OCI-M2 (cell line): ENCODE data around the gene SLC13A3.

Experiments used
- DNase-seq: peaks from one replicate; lab custom pipeline; 2025; ENCODE audit not compliant: unreplicated experiment; lab: John Stamatoyannopoulos, UW

The SLC13A3 gene

GRCh38 chr20:46562373-46563169 is 88.7 kb downstream of the SLC13A3 start:
- peak; percentile 85 for DNase-seq

- DNase-seq, result no peak
Measured at GRCh38 chr20:46562009-46562372, 89.3 kb downstream of the SLC13A3 start.

GRCh38 chr20:46559685-46560440 is 91.4 kb downstream of the SLC13A3 start:
- no peak for DNase-seq

- DNase-seq, result no peak
Measured at GRCh38 chr20:46559001-46559400, 92.3 kb downstream of the SLC13A3 start.

- no peak for DNase-seq
Measured at GRCh38 chr20:46558511-46558959, 92.7 kb downstream of the SLC13A3 start.

- no peak for DNase-seq
Measured at GRCh38 chr20:46557231-46557956, 93.9 kb downstream of the SLC13A3 start.

- no peak for DNase-seq
Measured at GRCh38 chr20:46555370-46555956, 95.8 kb downstream of the SLC13A3 start.

GRCh38 chr20:46554828-46555227 is 96.4 kb downstream of the SLC13A3 start:
- DNase-seq, result no peak

GRCh38 chr20:46553926-46554325 is 97.3 kb downstream of the SLC13A3 start:
- no peak for DNase-seq

GRCh38 chr20:46552460-46553420 is 98.5 kb downstream of the SLC13A3 start:
- DNase-seq, result no peak

- no peak for DNase-seq
Measured at GRCh38 chr20:46551522-46552381, 99.5 kb downstream of the SLC13A3 start.

- no peak for DNase-seq
Measured at GRCh38 chr20:46550461-46550860, 100.8 kb downstream of the SLC13A3 start, which contains the start of gene OCSTAMP. Gene OCSTAMP (minus strand): TSS chr20:46550654. CDS start chr20:46550560, 94 bp downstream.

GRCh38 chr20:46549188-46549972 is 101.9 kb downstream of the SLC13A3 start:
- no peak for DNase-seq

- no peak for DNase-seq
Measured at GRCh38 chr20:46548688-46549087, 102.6 kb downstream of the SLC13A3 start.

- no peak for DNase-seq
Measured at GRCh38 chr20:46547995-46548394, 103.3 kb downstream of the SLC13A3 start.

GRCh38 chr20:46546936-46547335 is 104.3 kb downstream of the SLC13A3 start:
- no peak for DNase-seq

GRCh38 chr20:46546298-46546697 is 105.0 kb downstream of the SLC13A3 start:
- DNase-seq, result no peak

GRCh38 chr20:46545827-46546138 is 105.5 kb downstream of the SLC13A3 start:
- no peak for DNase-seq
